GM19372 (cell line): ENCODE results near the gene SCN3B.

Experiments
- ATAC-seq: cut with Tn5 transposase; IDR thresholded peaks from one replicate; pipeline ENCODE4 v1.9.1; 2021; ENCODE audit warnings: mild to moderate bottlenecking, low read depth, moderate library complexity; ENCODE audit not compliant: unreplicated experiment

Gene SCN3B

GRCh38 chr11:123603666-123604065 is 50.8 kb downstream of the SCN3B start:
- no peak for ATAC-seq

GRCh38 chr11:123601743-123602142 is 52.7 kb downstream of the SCN3B start:
- ATAC-seq = no peak

- no peak for ATAC-seq
These were observed 53.3 kb downstream of the SCN3B start for GRCh38 chr11:123601136-123601535.

- ATAC-seq = no peak
These were observed 56.6 kb downstream of the SCN3B start for GRCh38 chr11:123597859-123598258.

- ATAC-seq = no peak
These were observed 59.5 kb downstream of the SCN3B start for GRCh38 chr11:123594921-123595320.

- no peak for ATAC-seq
These were observed 60.1 kb downstream of the SCN3B start for GRCh38 chr11:123594188-123594901.

GRCh38 chr11:123593570-123593969 is 60.9 kb downstream of the SCN3B start:
- ATAC-seq = no peak

- no peak for ATAC-seq
These were observed 64.0 kb downstream of the SCN3B start for GRCh38 chr11:123590296-123590912.

GRCh38 chr11:123588864-123589262 is 65.6 kb downstream of the SCN3B start:
- ATAC-seq = no peak

- no peak for ATAC-seq
These were observed 66.1 kb downstream of the SCN3B start for GRCh38 chr11:123588117-123588863.

- ATAC-seq = no peak
These were observed 66.9 kb downstream of the SCN3B start for GRCh38 chr11:123587559-123587958.

GRCh38 chr11:123587044-123587443 is 67.4 kb downstream of the SCN3B start:
- ATAC-seq = no peak

GRCh38 chr11:123586568-123586967 is 67.9 kb downstream of the SCN3B start:
- ATAC-seq = no peak

- ATAC-seq = no peak
These were observed 68.7 kb downstream of the SCN3B start for GRCh38 chr11:123585706-123586105.

- ATAC-seq = no peak
These were observed 69.2 kb downstream of the SCN3B start for GRCh38 chr11:123585206-123585605.

GRCh38 chr11:123584737-123585136 is 69.7 kb downstream of the SCN3B start:
- no peak for ATAC-seq

- ATAC-seq = no peak
These were observed 70.2 kb downstream of the SCN3B start for GRCh38 chr11:123584186-123584585.

GRCh38 chr11:123582992-123583504 is 71.4 kb downstream of the SCN3B start:
- ATAC-seq = no peak

GRCh38 chr11:123581651-123582399 is 72.6 kb downstream of the SCN3B start:
- no peak for ATAC-seq

GRCh38 chr11:123580557-123581275 is 73.7 kb downstream of the SCN3B start:
- peak; percentile 87 for ATAC-seq
